ENCODE data around the gene RNF149. TPM values are rescaled to one million over a fixed set of nuclear protein-coding genes. Genes with fewer than 3 reads are reported as not detected.
"Not testable (repeated sequence)": the region's sequence is repeated elsewhere in the genome, so short reads cannot be mapped to it uniquely, and the experiment has no call there.

Gene RNF149
- polyA plus RNA-seq, 10 donors, result 24.0 to 48.1 (median 34.1) TPM

- no peak for DNase-seq
Observed at GRCh38 chr2:101262142-101262541, 46.4 kb downstream of the RNF149 start.

- no peak for DNase-seq
Observed at GRCh38 chr2:101258804-101259203, 49.7 kb downstream of the RNF149 start.

GRCh38 chr2:101256316-101256715 is 52.2 kb downstream of the RNF149 start:
- DNase-seq, result no peak

GRCh38 chr2:101255501-101255900 is 53.0 kb downstream of the RNF149 start:
- no peak for DNase-seq

GRCh38 chr2:101253703-101254450 is 54.6 kb downstream of the RNF149 start:
- peak in 1 of 3 donors; percentile 15 for DNase-seq

- DNase-seq, result peak in 2 of 3 donors; percentile 23 to 59
Observed at GRCh38 chr2:101253013-101253702, 55.3 kb downstream of the RNF149 start.

GRCh38 chr2:101252408-101253012 is 56.0 kb downstream of the RNF149 start, which contains the start of gene CNOT11:
Gene CNOT11, plus strand, starts transcription at chr2:101252886. Its CDS starts 79 bp downstream, at chr2:101252965.
- DNase-seq, result peak; percentile 99 to 100 (median 100)

- DNase-seq, result no peak
Observed at GRCh38 chr2:101251844-101252407, 56.6 kb downstream of the RNF149 start.

- not testable (repeated sequence) for DNase-seq
Observed at GRCh38 chr2:101251246-101251781, 57.2 kb downstream of the RNF149 start.

GRCh38 chr2:101249826-101250225 is 58.7 kb downstream of the RNF149 start:
- DNase-seq, result no peak

- DNase-seq, result not testable (repeated sequence)
Observed at GRCh38 chr2:101248756-101249155, 59.7 kb downstream of the RNF149 start.

- not testable (repeated sequence) for DNase-seq
Observed at GRCh38 chr2:101245468-101245867, 63.0 kb downstream of the RNF149 start.

GRCh38 chr2:101244899-101245298 is 63.6 kb downstream of the RNF149 start:
- DNase-seq, result not testable (repeated sequence)

GRCh38 chr2:101244373-101244772 is 64.1 kb downstream of the RNF149 start:
- DNase-seq, result not testable (repeated sequence)

- DNase-seq, result no peak
Observed at GRCh38 chr2:101241158-101241557, 67.3 kb downstream of the RNF149 start.

- not testable (repeated sequence) for DNase-seq
Observed at GRCh38 chr2:101240694-101241093, 67.8 kb downstream of the RNF149 start.

GRCh38 chr2:101239760-101240118 is 68.8 kb downstream of the RNF149 start:
- not testable (repeated sequence) for DNase-seq

GRCh38 chr2:101238930-101239759 is 69.4 kb downstream of the RNF149 start:
- no peak for DNase-seq

- DNase-seq, result peak in 2 of 3 donors; percentile 24 to 30
Observed at GRCh38 chr2:101237944-101238343, 70.6 kb downstream of the RNF149 start.

GRCh38 chr2:101235956-101236355 is 72.5 kb downstream of the RNF149 start:
- not testable (repeated sequence) for DNase-seq

All from muscle of back (tissue), 11 donors.